GM12878 (cell line): ENCODE results near the gene C16orf46.

Source experiments
- ATF7 ChIP-seq: fragments of 450-650 bp; IDR thresholded peaks from 2 replicates; pipeline ENCODE4 v1.6.1; 2016; ENCODE audit warnings: low read depth, mild to moderate bottlenecking
- CTCF ChIP-seq, 3 experiments: IDR thresholded peaks in 2 of 3; conservative IDR thresholded peaks in 1 of 3; 2 replicates each; pipeline ENCODE4 v1.5.1; 2011; ENCODE audit warnings: low read depth in 3 of 3, low read length in 3 of 3, mild to moderate bottlenecking in 3 of 3, control low read depth in 2 of 3, moderate library complexity in 2 of 3, inconsistent platforms in 1 of 3, mixed read lengths in 1 of 3; ENCODE audit not compliant: control insufficient read depth in 2 of 3, insufficient read depth in 1 of 3; ENCODE audit errors: extremely low read depth in 1 of 3
- FOXM1 ChIP-seq: IDR thresholded peaks from 2 replicates; pipeline ENCODE4 v1.6.1; 2012; ENCODE audit warnings: low read depth, mild to moderate bottlenecking, inconsistent platforms, low read length, moderate library complexity
- MAX ChIP-seq: IDR thresholded peaks from 2 replicates; pipeline ENCODE4 v1.6.1; 2012; ENCODE audit warnings: low read depth, low read length, improper control_type of control experiment
- REST ChIP-seq: IDR thresholded peaks from 2 replicates; pipeline ENCODE4 v1.6.1; 2012; ENCODE audit warnings: mild to moderate bottlenecking, low read depth, low read length
- ZNF274 ChIP-seq: IDR thresholded peaks from one replicate; pipeline ENCODE4 v1.8.0; 2011; ENCODE audit not compliant: insufficient read length, insufficient read depth

GRCh38 chr16:81060576-81061306 lies 16.3 kb downstream of the C16orf46 start:
- TF ChIP-seq ZNF274: no peak
- no peak for TF ChIP-seq MAX
- no peak for TF ChIP-seq FOXM1
- no peak for TF ChIP-seq REST
- TF ChIP-seq CTCF (IDR thresholded peaks at IDR 0.05 in 2 of 3, conservative IDR thresholded peaks at IDR 0.05 in 1 of 3; ENCODE audit: control insufficient read depth in 2 of 3, extremely low read depth in 1 of 3, insufficient read depth in 1 of 3, low read depth in 3 of 3, low read length in 3 of 3): no peak
- no peak for TF ChIP-seq ATF7
